Activated naive CD8-positive, alpha-beta T cell treated with anti-CD3 and anti-CD28 coated beads, Interleukin-2, amount 10 ng/mL, durations not matched to agents 7 days and 5 days (primary cell): ENCODE results near the gene SNRNP48. TPM values are rescaled to one million over a fixed set of nuclear protein-coding genes. Genes with fewer than 3 reads are reported as not detected.

Experiments
- ATAC-seq: fragments of 150-1000 bp; cut with Tn5 transposase; one replicate; pipeline ENCODE4 v1.10.0; 2021; ENCODE audit warnings: low read depth, moderate library complexity
- POLR2A ChIA-PET: fragments of 350-600 bp; sonication (Branson Sonifier 250); formaldehyde crosslinking; loops from one replicate; lab custom pipeline; 2021; ENCODE audit warnings: antibody characterized with exemption; lab: Charles Lee
- DNase-seq: peaks from one replicate; pipeline ENCODE4 v3.0.0; 2021
- H3K27ac Mint-ChIP-seq: one replicate; pipeline ENCODE4 v1.8.0; 2022; ENCODE audit warnings: mild to moderate bottlenecking, mixed read lengths
- H3K27me3 Mint-ChIP-seq: one replicate; pipeline ENCODE4 v1.8.0; 2022; ENCODE audit warnings: mild to moderate bottlenecking, moderate library complexity, mixed read lengths
- H3K36me3 Mint-ChIP-seq: one replicate; pipeline ENCODE4 v1.8.0; 2021; ENCODE audit warnings: mild to moderate bottlenecking, mixed read lengths
- H3K4me1 Mint-ChIP-seq: one replicate; pipeline ENCODE4 v1.8.0; 2021; ENCODE audit warnings: mixed read lengths
- H3K4me3 Mint-ChIP-seq: one replicate; pipeline ENCODE4 v1.8.0; 2022; ENCODE audit warnings: mild to moderate bottlenecking, moderate library complexity, mixed read lengths
- H3K9me3 Mint-ChIP-seq: one replicate; pipeline ENCODE4 v1.8.0; 2021; ENCODE audit warnings: mixed read lengths
- total RNA-seq, 2 experiments: library from RNA; stranded (reverse); gene quantifications; one replicate each; pipeline ENCODE4 v1.2.3, GENCODE V29; 2021

Gene SNRNP48
- total RNA-seq, 2 experiments from 2014 or later, result 19.8 to 21.6 TPM

DNA sequence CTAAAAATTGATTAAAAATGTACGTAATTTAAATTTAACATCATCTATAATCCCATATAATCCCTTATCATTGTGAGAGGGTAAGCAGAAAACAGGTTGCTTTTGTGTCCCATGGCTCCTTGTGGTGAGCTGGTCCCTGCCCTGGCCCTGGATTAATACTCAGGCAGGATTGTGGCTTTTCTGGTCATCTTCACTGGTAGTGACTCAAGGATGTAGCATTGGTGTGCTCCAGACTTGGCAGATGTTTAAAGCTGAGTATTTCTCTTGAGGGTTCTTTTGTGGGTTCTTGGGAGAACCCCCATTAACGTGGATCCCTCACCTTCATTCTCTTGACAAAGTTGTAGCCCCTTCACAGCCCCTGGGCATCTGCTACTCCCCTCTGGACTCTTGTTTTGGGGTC, 39.3 kb downstream of the SNRNP48 start:
- POLR2A ChIA-PET, result no interaction called here
- no peaks in the 10 kb centered on the region for H3K4me1 Mint-ChIP-seq
- no peak overlapping the region for H3K4me3 Mint-ChIP-seq
- no peaks in the 10 kb centered on the region for H3K36me3 Mint-ChIP-seq
- H3K27ac Mint-ChIP-seq, result no peak overlapping the region
- no peak for ATAC-seq
- no peak for DNase-seq
- H3K9me3 Mint-ChIP-seq, result no peaks in the 10 kb centered on the region
- H3K27me3 Mint-ChIP-seq, result peaks cover 16% of the 10 kb centered on the region

DNA sequence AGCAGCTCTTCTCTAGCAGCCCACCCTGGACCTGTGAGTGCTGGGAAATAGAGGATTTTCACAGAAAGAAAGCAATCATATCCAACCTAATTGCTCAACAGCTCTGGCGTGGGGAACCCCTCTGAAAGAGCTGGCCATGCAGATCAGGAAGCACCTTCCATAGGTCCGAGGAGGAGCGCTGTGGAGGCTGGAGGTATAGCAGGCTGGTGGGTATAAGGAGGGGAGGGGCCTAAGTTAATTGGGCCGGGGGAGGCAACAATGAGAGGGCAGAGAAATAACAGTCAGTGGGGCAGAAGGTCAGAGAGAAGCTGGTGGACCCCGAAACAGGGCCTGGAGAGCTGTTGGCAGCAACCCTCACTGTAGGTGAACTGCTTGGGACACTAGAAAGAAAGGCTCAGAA, 40.8 kb downstream of the SNRNP48 start:
- no peaks in the 10 kb centered on the region for H3K4me1 Mint-ChIP-seq
- no peaks in the 10 kb centered on the region for H3K36me3 Mint-ChIP-seq
- POLR2A ChIA-PET, result no interaction called here
- no peaks in the 10 kb centered on the region for H3K9me3 Mint-ChIP-seq
- no peak for ATAC-seq
- no peak overlapping the region for H3K4me3 Mint-ChIP-seq
- no peak for DNase-seq
- peaks cover 16% of the 10 kb centered on the region for H3K27me3 Mint-ChIP-seq
- no peak overlapping the region for H3K27ac Mint-ChIP-seq

DNA sequence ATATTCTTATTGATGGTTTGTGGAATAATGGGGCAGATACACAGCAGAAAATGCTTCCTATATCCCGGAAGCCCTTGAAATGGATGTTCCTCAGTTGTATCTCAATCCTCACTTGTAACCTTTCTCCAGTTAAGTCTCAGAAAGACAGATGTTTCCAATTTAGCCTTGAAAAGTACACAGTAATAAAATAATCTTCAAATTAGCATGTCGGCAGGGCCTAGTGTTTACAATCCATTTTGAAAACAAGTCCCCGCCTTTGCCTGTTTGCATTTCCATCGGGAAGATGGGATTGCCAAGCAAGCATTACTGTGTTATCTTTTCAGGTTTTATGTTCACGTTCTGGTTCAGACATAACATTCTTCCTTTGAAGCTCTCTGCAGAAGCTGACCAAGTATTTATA, 41.5 kb downstream of the SNRNP48 start:
- no peak overlapping the region for H3K4me3 Mint-ChIP-seq
- no peak for ATAC-seq

DNA sequence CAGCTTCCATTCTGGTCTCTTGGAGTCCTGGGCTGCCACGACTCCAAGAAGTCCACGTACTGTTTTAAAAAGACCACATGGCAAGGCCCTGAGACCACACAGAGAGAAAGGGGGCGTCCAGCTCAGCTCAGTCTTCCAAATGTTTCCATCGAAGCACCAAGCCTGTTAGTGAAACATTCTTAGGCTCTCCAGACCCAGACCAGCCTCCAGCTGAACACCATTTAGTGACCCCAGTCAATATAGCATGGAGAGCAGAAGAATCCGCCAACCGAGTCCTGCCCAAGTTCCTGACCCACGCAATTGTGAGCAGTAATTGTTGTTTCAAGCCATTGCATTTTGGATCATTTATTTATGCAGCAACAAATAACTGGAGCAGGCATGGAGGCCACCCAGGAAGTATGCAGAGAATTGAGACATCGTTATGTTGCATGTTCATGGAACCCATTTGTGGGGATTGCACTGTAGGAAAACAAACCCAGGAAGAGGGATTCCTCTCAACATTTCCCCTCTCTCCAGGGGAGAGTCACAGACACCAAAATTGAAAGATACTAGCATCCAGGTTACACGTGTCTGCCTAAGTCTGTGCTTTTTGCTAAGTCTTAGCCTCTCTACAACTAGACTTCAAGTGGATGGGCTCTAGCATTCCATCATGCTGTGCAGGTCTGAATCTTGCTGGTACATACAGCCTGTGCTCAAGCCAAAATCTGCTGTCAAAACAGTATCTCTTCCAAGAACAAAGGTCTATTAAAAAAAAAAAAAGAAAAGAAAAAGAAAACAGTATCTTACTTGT, 42.7 kb downstream of the SNRNP48 start:
- DNase-seq, result no peak
- Mint-ChIP-seq H3K4me1 (no peaks in the 10 kb centered on the region), H3K4me3 (no peak overlapping the region), H3K36me3 (no peaks in the 10 kb centered on the region), H3K27me3 (peaks cover 11% of the 10 kb centered on the region), H3K9me3 (no peaks in the 10 kb centered on the region), H3K27ac (no peak overlapping the region)
- POLR2A ChIA-PET, result no interaction called here
- no peak for ATAC-seq

More for the DNA sequence above, 41.5 kb downstream of the SNRNP48 start:
- DNase-seq, result no peak
- H3K36me3 Mint-ChIP-seq, result no peaks in the 10 kb centered on the region
- H3K4me1 Mint-ChIP-seq, result no peaks in the 10 kb centered on the region
- H3K27me3 Mint-ChIP-seq, result peaks cover 12% of the 10 kb centered on the region
- POLR2A ChIA-PET, result no interaction called here
- H3K27ac Mint-ChIP-seq, result no peak overlapping the region
- H3K9me3 Mint-ChIP-seq, result no peaks in the 10 kb centered on the region

DNA sequence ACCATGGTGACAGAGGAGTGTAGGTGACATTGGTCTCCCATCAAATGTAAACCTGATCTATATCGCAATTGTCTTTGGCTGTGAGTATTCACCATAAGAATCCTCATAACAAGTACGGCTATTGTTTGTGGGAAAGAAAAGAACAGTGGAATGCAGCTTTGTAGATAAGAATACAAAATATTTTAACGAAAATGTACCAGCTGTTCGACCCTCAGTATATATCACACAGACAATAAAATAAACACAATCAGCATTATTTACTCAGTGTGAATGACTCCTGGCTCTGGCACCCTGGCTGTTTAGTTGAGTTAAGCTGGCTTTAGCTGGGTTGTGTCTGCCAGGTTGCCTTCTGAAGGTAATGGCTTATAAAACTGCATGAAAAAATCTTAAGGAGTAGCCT, 43.4 kb downstream of the SNRNP48 start:
- H3K27me3 Mint-ChIP-seq, result peaks cover 11% of the 10 kb centered on the region
- no peak for ATAC-seq

DNA sequence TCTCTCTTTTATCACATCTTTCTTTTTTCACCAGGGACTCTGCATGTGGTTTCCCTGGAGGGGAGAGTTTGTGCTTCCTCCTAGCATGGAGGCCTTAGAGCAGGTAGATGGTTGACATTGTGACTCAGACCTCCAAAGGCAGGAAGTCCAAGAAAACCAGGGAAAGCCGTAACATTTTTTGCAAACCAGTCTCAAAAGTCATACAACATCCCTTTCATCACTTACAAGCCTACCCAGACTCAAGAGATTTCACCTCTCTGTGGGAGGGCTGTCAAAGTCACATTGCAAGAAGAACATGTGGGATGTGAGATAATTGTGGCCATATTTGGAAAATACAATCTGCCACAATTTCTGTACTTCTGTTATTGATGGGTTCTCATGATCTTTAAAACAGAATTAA, 46.2 kb downstream of the SNRNP48 start:
- Mint-ChIP-seq H3K9me3 (no peaks in the 10 kb centered on the region), H3K4me3 (no peak overlapping the region), H3K27me3 (no peaks in the 10 kb centered on the region), H3K36me3 (no peaks in the 10 kb centered on the region), H3K27ac (no peak overlapping the region), H3K4me1 (no peaks in the 10 kb centered on the region)
- ATAC-seq, result no peak
- POLR2A ChIA-PET, result no interaction called here
- DNase-seq, result no peak

More for the DNA sequence above, 43.4 kb downstream of the SNRNP48 start:
- Mint-ChIP-seq H3K36me3 (no peaks in the 10 kb centered on the region), H3K27ac (no peak overlapping the region), H3K4me1 (no peaks in the 10 kb centered on the region), H3K9me3 (no peaks in the 10 kb centered on the region), H3K4me3 (no peak overlapping the region)
- no peak for DNase-seq
- POLR2A ChIA-PET, result no interaction called here

DNA sequence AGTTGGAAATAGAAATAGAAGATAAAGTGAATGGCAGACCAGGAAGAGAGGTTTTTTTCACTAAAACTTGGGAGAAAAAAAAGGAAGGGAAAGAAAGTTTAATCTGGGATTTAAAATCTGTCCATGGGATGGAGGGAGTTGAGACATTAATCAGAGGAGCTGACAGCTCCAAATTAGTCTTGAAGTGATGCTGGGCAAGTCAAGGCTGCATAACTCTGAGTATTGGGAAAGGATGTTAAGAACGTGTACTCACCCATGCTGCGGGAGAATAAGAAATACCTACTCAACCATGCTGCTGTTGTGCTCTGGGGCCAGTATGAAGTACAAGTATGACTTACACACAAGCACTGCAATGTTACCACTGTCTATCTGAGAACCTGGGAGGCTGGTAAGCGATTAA, 47.5 kb downstream of the SNRNP48 start:
- no peaks in the 10 kb centered on the region for H3K27me3 Mint-ChIP-seq
- POLR2A ChIA-PET, result no interaction called here
- ATAC-seq, result no peak
- H3K4me1 Mint-ChIP-seq, result no peaks in the 10 kb centered on the region
- H3K4me3 Mint-ChIP-seq, result no peak overlapping the region
- H3K36me3 Mint-ChIP-seq, result no peaks in the 10 kb centered on the region
- DNase-seq, result no peak
- H3K9me3 Mint-ChIP-seq, result no peaks in the 10 kb centered on the region
- H3K27ac Mint-ChIP-seq, result no peak overlapping the region

DNA sequence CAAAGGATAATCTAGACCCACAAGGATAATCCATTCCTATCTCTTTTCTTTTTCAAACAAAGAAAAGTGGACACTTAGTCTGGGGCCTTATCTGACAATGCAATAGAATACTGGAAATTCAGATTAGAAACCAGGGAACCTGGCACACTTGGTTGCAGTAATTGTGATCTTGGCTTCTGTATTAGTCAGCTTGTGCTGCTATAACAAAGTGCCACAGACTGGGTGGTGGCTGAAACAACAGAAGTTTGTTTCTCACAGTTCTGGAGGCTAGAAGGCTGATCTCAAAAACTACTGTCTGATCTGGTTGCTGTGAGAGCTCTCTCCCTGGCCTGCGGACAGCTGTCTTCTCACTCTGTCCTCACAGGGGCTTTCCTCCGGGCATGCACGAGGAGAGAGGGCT, 49.4 kb downstream of the SNRNP48 start:
- Mint-ChIP-seq H3K27ac (no peak overlapping the region), H3K27me3 (no peaks in the 10 kb centered on the region), H3K9me3 (no peaks in the 10 kb centered on the region), H3K36me3 (no peaks in the 10 kb centered on the region), H3K4me1 (no peaks in the 10 kb centered on the region), H3K4me3 (no peak overlapping the region)
- POLR2A ChIA-PET, result no interaction called here
- no peak for ATAC-seq
- no peak for DNase-seq

DNA sequence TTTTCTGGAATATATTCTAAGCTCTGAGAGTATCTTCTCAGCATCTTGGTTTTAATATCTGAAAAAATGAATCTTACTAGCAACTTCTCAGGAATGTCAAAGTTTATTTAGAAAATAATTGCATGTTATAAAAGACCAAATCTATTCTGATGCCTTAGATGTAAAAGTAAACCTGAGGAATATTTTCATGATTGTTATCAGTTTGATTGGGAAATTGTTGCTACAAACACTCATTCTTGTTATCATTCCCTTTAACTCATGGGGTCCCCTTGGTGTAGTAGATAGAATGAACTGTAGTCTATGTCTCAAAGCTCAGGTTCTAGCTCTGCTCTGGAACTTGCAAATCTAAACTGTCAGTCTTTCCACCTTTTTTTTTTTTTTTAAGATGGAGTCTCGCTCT, 50.0 kb downstream of the SNRNP48 start:
- no peaks in the 10 kb centered on the region for H3K36me3 Mint-ChIP-seq
- no peaks in the 10 kb centered on the region for H3K27me3 Mint-ChIP-seq
- H3K4me3 Mint-ChIP-seq, result no peak overlapping the region
- no peaks in the 10 kb centered on the region for H3K9me3 Mint-ChIP-seq
- POLR2A ChIA-PET, result no interaction called here
- no peak overlapping the region for H3K27ac Mint-ChIP-seq
- DNase-seq (no peak), ATAC-seq (no peak)
- H3K4me1 Mint-ChIP-seq, result no peaks in the 10 kb centered on the region

DNA sequence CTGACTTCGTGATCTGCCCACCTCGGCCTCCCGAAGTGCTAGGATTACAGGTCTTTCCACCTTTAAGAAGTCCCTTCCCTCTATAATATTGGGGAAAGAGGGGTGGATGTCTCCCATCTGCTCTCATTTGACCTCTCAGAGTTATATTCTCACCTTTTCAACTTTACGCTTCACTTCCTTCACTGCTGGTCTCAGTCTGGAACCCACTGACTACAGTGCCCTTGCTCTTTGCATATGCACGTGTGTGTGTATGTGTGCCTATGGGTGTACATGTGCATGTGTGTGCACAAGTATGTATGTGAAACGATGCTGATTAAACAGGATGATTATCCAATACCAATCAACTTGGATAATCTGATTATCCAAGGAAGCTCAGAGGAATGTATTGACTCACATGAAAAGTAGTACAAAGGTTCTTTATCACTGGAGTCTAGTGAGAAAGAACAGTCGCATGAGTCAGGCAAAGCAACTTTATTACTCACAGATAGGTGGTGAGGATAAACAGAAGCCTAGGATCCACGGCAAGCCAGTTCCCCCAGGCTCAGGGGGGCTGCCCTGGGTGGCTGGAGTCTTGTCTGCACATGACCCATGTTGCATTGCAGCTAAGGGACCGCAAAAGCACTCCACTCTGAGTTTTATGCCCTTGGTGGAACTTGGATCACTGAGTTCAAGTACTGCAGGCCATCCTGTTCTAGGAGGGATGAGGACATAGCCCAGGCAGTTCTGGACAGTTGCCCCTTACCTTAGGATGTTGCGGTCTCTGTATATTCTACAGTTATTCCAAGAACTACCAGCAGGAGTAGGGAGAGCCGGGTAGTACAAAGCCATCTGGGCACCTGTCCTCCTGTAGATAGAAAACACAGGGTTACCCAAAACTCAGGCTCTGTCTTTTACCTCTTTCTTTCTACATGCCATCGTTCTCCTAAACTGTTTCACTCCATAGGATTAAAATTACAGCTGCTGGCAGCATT, 50.9 kb downstream of the SNRNP48 start:
- Mint-ChIP-seq H3K27ac (no peak overlapping the region), H3K36me3 (no peaks in the 10 kb centered on the region), H3K4me1 (no peaks in the 10 kb centered on the region), H3K4me3 (no peak overlapping the region), H3K9me3 (no peaks in the 10 kb centered on the region), H3K27me3 (no peaks in the 10 kb centered on the region)
- no peak for DNase-seq
- POLR2A ChIA-PET, result no interaction called here
- ATAC-seq, result no peak

DNA sequence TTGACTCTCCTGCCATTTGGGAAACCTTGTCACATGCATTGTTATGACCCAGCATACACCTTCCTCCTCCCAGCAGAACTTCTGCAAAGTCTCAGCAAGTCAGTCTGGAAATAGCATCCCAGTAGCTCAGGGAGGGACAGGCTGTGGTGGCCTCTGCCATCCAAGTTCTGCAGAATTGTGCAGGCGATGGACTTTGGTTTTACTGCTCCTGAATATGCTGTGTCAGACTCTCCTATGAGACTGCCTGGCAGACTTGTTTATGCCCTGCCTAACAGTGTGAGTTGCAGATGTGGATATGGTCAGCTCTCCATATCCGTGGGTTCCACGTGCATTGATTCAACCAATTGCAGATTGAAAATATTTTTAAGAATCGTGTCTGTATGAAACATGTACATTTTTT, 52.8 kb downstream of the SNRNP48 start:
- H3K4me3 Mint-ChIP-seq, result no peak overlapping the region
- POLR2A ChIA-PET, result no interaction called here
- H3K36me3 Mint-ChIP-seq, result peaks cover 2% of the 10 kb centered on the region
- H3K4me1 Mint-ChIP-seq, result peaks cover 8% of the 10 kb centered on the region
- no peaks in the 10 kb centered on the region for H3K9me3 Mint-ChIP-seq
- DNase-seq (no peak), ATAC-seq (no peak)
- no peak overlapping the region for H3K27ac Mint-ChIP-seq
- no peaks in the 10 kb centered on the region for H3K27me3 Mint-ChIP-seq

DNA sequence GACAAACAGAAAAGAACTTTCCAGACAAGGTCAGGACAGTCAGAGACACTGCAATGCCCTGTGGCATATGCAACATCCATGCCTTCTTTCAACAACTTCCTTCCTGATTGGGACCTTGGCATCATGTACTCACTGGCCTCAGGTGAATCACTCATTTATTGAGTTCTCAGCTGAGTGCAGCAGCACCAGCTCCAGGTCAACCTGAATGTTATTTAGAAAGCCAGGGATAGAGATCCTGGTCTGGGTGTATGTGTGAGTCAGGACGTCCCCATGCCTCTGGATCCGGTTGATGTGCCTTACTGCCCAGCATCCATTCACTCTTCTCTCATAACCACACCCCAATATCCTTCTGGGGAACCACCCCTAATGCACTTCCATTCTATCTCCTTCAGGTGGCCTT, 54.4 kb downstream of the SNRNP48 start:
- no peak overlapping the region for H3K4me3 Mint-ChIP-seq
- peaks cover 10% of the 10 kb centered on the region for H3K4me1 Mint-ChIP-seq
- H3K27ac Mint-ChIP-seq, result no peak overlapping the region
- DNase-seq (no peak), ATAC-seq (no peak)
- peaks cover 2% of the 10 kb centered on the region for H3K36me3 Mint-ChIP-seq
- no peaks in the 10 kb centered on the region for H3K27me3 Mint-ChIP-seq
- no peaks in the 10 kb centered on the region for H3K9me3 Mint-ChIP-seq
- POLR2A ChIA-PET, result no interaction called here

DNA sequence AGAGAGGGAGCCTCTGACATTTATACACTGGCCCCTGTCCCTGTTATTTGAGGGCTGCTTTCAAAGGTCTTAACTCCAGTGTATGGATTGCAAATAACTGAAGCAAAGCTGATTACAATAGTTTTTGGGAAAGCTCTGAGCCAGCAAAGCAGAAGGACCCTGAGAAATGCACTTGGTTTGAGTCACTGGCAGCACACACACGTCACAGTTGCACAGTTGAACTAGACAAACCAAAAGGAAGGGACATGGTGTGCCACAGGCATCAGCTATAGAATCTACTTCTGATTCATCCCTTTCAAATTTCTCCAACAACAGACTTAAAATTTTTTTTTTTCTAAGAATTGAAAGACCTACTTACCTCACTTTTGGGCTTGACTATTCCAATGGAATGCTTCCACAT, 56.4 kb downstream of the SNRNP48 start:
- Mint-ChIP-seq H3K4me3 (no peak overlapping the region), H3K27ac (no peak overlapping the region), H3K27me3 (no peaks in the 10 kb centered on the region), H3K9me3 (no peaks in the 10 kb centered on the region), H3K4me1 (peaks cover 10% of the 10 kb centered on the region), H3K36me3 (peaks cover 2% of the 10 kb centered on the region)
- POLR2A ChIA-PET, result no interaction called here
- ATAC-seq (no peak), DNase-seq (no peak)

DNA sequence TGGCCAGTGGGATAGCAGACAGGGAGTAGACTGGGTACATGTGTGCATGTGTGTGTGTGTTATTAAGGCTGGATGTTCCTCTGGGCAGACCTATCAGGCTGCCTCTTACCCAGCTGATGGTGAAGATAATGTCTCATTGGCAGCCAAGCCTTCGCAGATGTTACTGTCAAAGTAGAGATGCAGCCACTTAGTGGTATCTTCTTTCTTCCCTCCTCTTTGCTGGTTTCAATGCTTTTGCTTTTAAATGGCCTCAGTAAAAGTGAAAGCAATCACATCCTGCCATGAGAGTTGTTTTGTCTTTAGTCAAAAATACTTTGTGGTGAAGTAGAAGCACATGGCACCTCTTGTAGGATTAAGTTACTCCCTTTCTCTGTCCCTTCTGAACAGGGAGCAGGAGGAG, 57.5 kb downstream of the SNRNP48 start:
- H3K36me3 Mint-ChIP-seq, result peaks cover 2% of the 10 kb centered on the region
- peaks cover 10% of the 10 kb centered on the region for H3K4me1 Mint-ChIP-seq
- H3K27me3 Mint-ChIP-seq, result no peaks in the 10 kb centered on the region
- peak overlapping the region; percentile 28 for H3K27ac Mint-ChIP-seq
- ATAC-seq (peak; percentile 72), DNase-seq (no peak)
- POLR2A ChIA-PET, result no interaction called here
- H3K4me3 Mint-ChIP-seq, result no peak overlapping the region
- no peaks in the 10 kb centered on the region for H3K9me3 Mint-ChIP-seq
